ENCODE measurements around the gene BCO1.

Gene BCO1

GRCh38 chr16:81311762-81312161 lies 73.3 kb downstream of the BCO1 start:
- ChIA-PET CTCF (no interaction called here), POLR2A (no interaction called here)
- no peak for TF ChIP-seq ELF4 (IDR thresholded peaks at IDR 0.05)
- no peak for TF ChIP-seq ARNT (IDR thresholded peaks at IDR 0.05)
- TF ChIP-seq CTBP1 (IDR thresholded peaks at IDR 0.05; ENCODE audit: borderline replicate concordance), result no peak
- no peak for TF ChIP-seq NFRKB (IDR thresholded peaks at IDR 0.05)
- TF ChIP-seq FOXM1 (IDR thresholded peaks at IDR 0.05; ENCODE audit: borderline replicate concordance), result no peak
- TF ChIP-seq HDGF (IDR thresholded peaks at IDR 0.05; ENCODE audit: borderline replicate concordance), result no peak
- TF ChIP-seq PKNOX1 (IDR thresholded peaks at IDR 0.05), result no peak
- TF ChIP-seq FOXA1 (IDR thresholded peaks at IDR 0.05), result no peak
- no peak for TF ChIP-seq SUZ12 (IDR thresholded peaks at IDR 0.05)
- TF ChIP-seq BHLHE40 (IDR thresholded peaks at IDR 0.05; ENCODE audit: borderline replicate concordance), result no peak
- TF ChIP-seq TARDBP (IDR thresholded peaks at IDR 0.05), result no peak
- no peak for TF ChIP-seq SP1 (IDR thresholded peaks at IDR 0.05)
- no peak for DNase-seq (ENCODE audit: extremely low spot score)

- DNase-seq (ENCODE audit: extremely low spot score), result no peak
- ChIA-PET POLR2A (interaction anchor here (0.9 to 1.6 kb wide), 8 partner anchors 9 to 237 kb away, joined by 4 to 6 read pairs (median 4); partner anchors contain the start of gene C16orf46), CTCF (interaction anchor here (1.1 kb wide), 1 partner anchor 109 kb away, joined by 3 read pairs; no protein-coding TSS in a partner anchor)
- TF ChIP-seq ARNT (IDR thresholded peaks at IDR 0.05) (no peak), PKNOX1 (IDR thresholded peaks at IDR 0.05) (no peak), L3MBTL2 (conservative IDR thresholded peaks at IDR 0.05) (no peak; the same call in 1 of the 2 replicates), SP1 (IDR thresholded peaks at IDR 0.05) (no peak), BHLHE40 (IDR thresholded peaks at IDR 0.05; ENCODE audit: borderline replicate concordance) (no peak), ELF4 (IDR thresholded peaks at IDR 0.05) (no peak), FOXM1 (IDR thresholded peaks at IDR 0.05; ENCODE audit: borderline replicate concordance) (no peak), FOXA1 (IDR thresholded peaks at IDR 0.05) (no peak), FOXK2 (IDR thresholded peaks at IDR 0.05) (no peak), NFRKB (IDR thresholded peaks at IDR 0.05) (no peak), ZNF384 (IDR thresholded peaks at IDR 0.05) (no peak), TARDBP (IDR thresholded peaks at IDR 0.05) (no peak), CTBP1 (IDR thresholded peaks at IDR 0.05; ENCODE audit: borderline replicate concordance) (no peak), LEF1 (IDR thresholded peaks at IDR 0.05; ENCODE audit: borderline replicate concordance) (no peak), SUZ12 (IDR thresholded peaks at IDR 0.05) (no peak), HDGF (IDR thresholded peaks at IDR 0.05; ENCODE audit: borderline replicate concordance) (no peak)
These were observed 75.5 kb downstream of the BCO1 start for GRCh38 chr16:81313701-81314602.

GRCh38 chr16:81314603-81315270 lies 76.2 kb downstream of the BCO1 start, which contains the start of gene GAN:
TSS of gene GAN (plus strand) at chr16:81314962. CDS start at chr16:81315114, 152 bp downstream.
- peak; percentile 94 for DNase-seq (ENCODE audit: extremely low spot score)
- TF ChIP-seq ARNT (IDR thresholded peaks at IDR 0.05) (peak; percentile 53; the same call in 1 of the 2 replicates), BHLHE40 (IDR thresholded peaks at IDR 0.05; ENCODE audit: borderline replicate concordance) (no peak), PKNOX1 (IDR thresholded peaks at IDR 0.05) (no peak), ZNF384 (IDR thresholded peaks at IDR 0.05) (no peak), ELF4 (IDR thresholded peaks at IDR 0.05) (0 out of 2 replicates have a peak, but pooled peaks have one; percentile 29), SP1 (IDR thresholded peaks at IDR 0.05) (no peak), HDGF (IDR thresholded peaks at IDR 0.05; ENCODE audit: borderline replicate concordance) (no peak), FOXK2 (IDR thresholded peaks at IDR 0.05) (no peak), SUZ12 (IDR thresholded peaks at IDR 0.05) (no peak), CTBP1 (IDR thresholded peaks at IDR 0.05; ENCODE audit: borderline replicate concordance) (0 out of 2 replicates have a peak, but pooled peaks have one; percentile 71), LEF1 (IDR thresholded peaks at IDR 0.05; ENCODE audit: borderline replicate concordance) (no peak), TARDBP (IDR thresholded peaks at IDR 0.05) (no peak), NFRKB (IDR thresholded peaks at IDR 0.05) (no peak), FOXA1 (IDR thresholded peaks at IDR 0.05) (no peak), FOXM1 (IDR thresholded peaks at IDR 0.05; ENCODE audit: borderline replicate concordance) (peak; percentile 33; the same call in 1 of the 2 replicates), L3MBTL2 (conservative IDR thresholded peaks at IDR 0.05) (peak; percentile 37; the same call in 1 of the 2 replicates)
- CTCF ChIA-PET, result interaction anchor here (1.1 kb wide), 1 partner anchor 110 kb away, joined by 3 read pairs; no protein-coding TSS in a partner anchor
- POLR2A ChIA-PET, result interaction anchor here (0.9 to 1.6 kb wide), 8 partner anchors 8 to 238 kb away, joined by 4 to 6 read pairs (median 4); partner anchors contain the start of gene C16orf46

GRCh38 chr16:81315271-81316175 lies 77.0 kb downstream of the BCO1 start:
- peak; percentile 33 for DNase-seq (ENCODE audit: extremely low spot score)
- no peak for TF ChIP-seq FOXK2 (IDR thresholded peaks at IDR 0.05)
- ChIA-PET CTCF (no interaction called here), POLR2A (interaction anchor here (0.9 to 1.6 kb wide), 4 partner anchors 7 to 42 kb away, joined by 4 to 5 read pairs (median 4); no protein-coding TSS in a partner anchor)

GRCh38 chr16:81316176-81316496 lies 77.6 kb downstream of the BCO1 start:
- CTCF ChIA-PET, result no interaction called here
- DNase-seq (ENCODE audit: extremely low spot score), result no peak
- POLR2A ChIA-PET, result no interaction called here
- TF ChIP-seq FOXM1 (IDR thresholded peaks at IDR 0.05; ENCODE audit: borderline replicate concordance) (no peak), L3MBTL2 (conservative IDR thresholded peaks at IDR 0.05) (no peak), FOXA1 (IDR thresholded peaks at IDR 0.05) (no peak), SP1 (IDR thresholded peaks at IDR 0.05) (no peak), ZNF384 (IDR thresholded peaks at IDR 0.05) (no peak)

All from HEK293T (cell line).